SK-N-SH (cell line): ENCODE results near the gene ICA1. TPM values are rescaled to one million over a fixed set of nuclear protein-coding genes. Genes with fewer than 3 reads are reported as not detected.

Experiments
- CTCF ChIA-PET: fragments of 300-600, 350-600 bp; formaldehyde crosslinking; extraction: SDS; loops from one replicate; lab custom pipeline; 2021; lab: Yijun Ruan, JAX
- POLR2A ChIA-PET: fragments of 350-600 bp; sonication (Branson Sonifier 250); formaldehyde crosslinking; extraction: SDS; loops from one replicate; lab custom pipeline; 2020; ENCODE audit warnings: antibody characterized with exemption, inconsistent platforms; lab: Yijun Ruan, JAX
- DNase-seq: peaks from one replicate; pipeline ENCODE4 v3.0.0; 2012
- H2AFZ ChIP-seq: fragments of 200-600 bp; sonication (generic); 2 replicates; pipeline ENCODE4 v1.8.1; 2016; ENCODE audit warnings: antibody characterized with exemption, mild to moderate bottlenecking, low read depth
- H3F3A ChIP-seq: fragments of 200-600 bp; sonication (generic); replicated peaks from 2 replicates; pipeline ENCODE3; 2016; ENCODE audit warnings: antibody characterized with exemption, mild to moderate bottlenecking; ENCODE audit not compliant: insufficient read depth
- H3K27ac ChIP-seq, 2 experiments: fragments of 200-500 bp in 1 of 2; fragments of 200-600 bp in 1 of 2; sonication (Bioruptor generic) in 1 of 2; sonication (generic), shearing (Covaris generic) in 1 of 2; 2 replicates each; pipeline versions ENCODE4 v1.5.1 to v1.6.1; 2014 to 2016; ENCODE audit warnings: low read depth in 2 of 2, inconsistent platforms in 1 of 2, low read length in 1 of 2, mild to moderate bottlenecking in 1 of 2, mixed read lengths in 1 of 2
- H3K27me3 ChIP-seq: fragments of 200-600 bp; sonication (generic), shearing (Covaris generic); 2 replicates; pipeline ENCODE4 v1.6.1; 2016; ENCODE audit warnings: mixed run types; ENCODE audit not compliant: insufficient read depth
- H3K36me3 ChIP-seq, 2 experiments: fragments of 200-500 bp in 1 of 2; fragments of 200-600 bp in 1 of 2; sonication (Bioruptor generic) in 1 of 2; sonication (generic) in 1 of 2; replicated peaks in 1 of 2; 2 replicates each; pipeline versions ENCODE3 to v1.5.1; 2014 to 2016; ENCODE audit warnings: low read length in 1 of 2, mild to moderate bottlenecking in 1 of 2; ENCODE audit not compliant: insufficient read depth in 2 of 2, control insufficient read depth in 1 of 2
- H3K4me1 ChIP-seq, 2 experiments: fragments of 200-500 bp in 1 of 2; fragments of 200-600 bp in 1 of 2; sonication (Bioruptor generic) in 1 of 2; sonication (generic), shearing (Covaris generic) in 1 of 2; 2 replicates each; pipeline versions ENCODE4 v1.5.1 to v1.6.1; 2014 to 2016; ENCODE audit warnings: low read depth in 1 of 2, low read length in 1 of 2, mixed run types in 1 of 2; ENCODE audit not compliant: insufficient read depth in 2 of 2, control insufficient read depth in 1 of 2
- H3K4me2 ChIP-seq: fragments of 200-600 bp; sonication (generic), shearing (Covaris generic); 2 replicates; pipeline ENCODE4 v1.6.1; 2017; ENCODE audit warnings: mixed run types
- H3K4me3 ChIP-seq, 2 experiments: fragments of 200-500 bp in 1 of 2; fragments of 200-600 bp in 1 of 2; sonication (Bioruptor generic) in 1 of 2; sonication (generic), shearing (Covaris generic) in 1 of 2; 2 replicates each; pipeline versions ENCODE4 v1.5.1 to v1.8.1; 2014 to 2016; ENCODE audit warnings: low read depth in 2 of 2, inconsistent platforms in 1 of 2, low read length in 1 of 2, mild to moderate bottlenecking in 1 of 2, mixed read lengths in 1 of 2, moderate library complexity in 1 of 2
- H3K79me2 ChIP-seq: fragments of 200-600 bp; sonication (generic); 2 replicates; pipeline ENCODE4 v1.8.1; 2017; ENCODE audit warnings: mild to moderate bottlenecking; ENCODE audit not compliant: insufficient read depth
- H3K9ac ChIP-seq: fragments of 200-600 bp; sonication (generic); 2 replicates; pipeline ENCODE4 v1.6.1; 2017; ENCODE audit warnings: mixed run types
- H3K9me2 ChIP-seq: fragments of 200-600 bp; sonication (generic); 2 replicates; pipeline ENCODE4 v1.6.1; 2017; ENCODE audit warnings: mixed run types
- H3K9me3 ChIP-seq: fragments of 200-600 bp; sonication (generic); 2 replicates; pipeline ENCODE4 v1.6.1; 2017; ENCODE audit warnings: mixed run types, mild to moderate bottlenecking, moderate library complexity
- H4K20me1 ChIP-seq: fragments of 200-600 bp; sonication (generic); 2 replicates; pipeline ENCODE4 v1.6.1; 2017; ENCODE audit warnings: mild to moderate bottlenecking, mixed run types; ENCODE audit not compliant: insufficient read depth
- ELF1 ChIP-seq: IDR thresholded peaks from 2 replicates; pipeline ENCODE4 v1.4.0; 2012
- FOXJ3 ChIP-seq: sonication (generic); formaldehyde crosslinking; IDR thresholded peaks from 2 replicates; pipeline ENCODE4 v1.5.1; 2020; ENCODE audit warnings: mild to moderate bottlenecking, missing genetic modification reagents
- FOXM1 ChIP-seq: IDR thresholded peaks from 2 replicates; pipeline ENCODE4 v1.4.0; 2012; ENCODE audit warnings: low read depth, mild to moderate bottlenecking
- GATA2 ChIP-seq: sonication (generic); formaldehyde crosslinking; IDR thresholded peaks from 2 replicates; pipeline ENCODE4 v1.5.0; 2020; ENCODE audit warnings: mild to moderate bottlenecking, missing genetic modification reagents
- IRF3 ChIP-seq: fragments of 150-350 bp; IDR thresholded peaks from 2 replicates; pipeline ENCODE4 v1.6.1; 2016; ENCODE audit warnings: mild to moderate bottlenecking, low read depth, low read length
- MEF2A ChIP-seq: IDR thresholded peaks from 2 replicates; pipeline ENCODE4 v1.4.0; 2012; ENCODE audit warnings: low read depth, borderline replicate concordance
- MXI1 ChIP-seq: IDR thresholded peaks from 2 replicates; pipeline ENCODE4 v1.6.1; 2012; ENCODE audit warnings: mild to moderate bottlenecking, low read depth, low read length, improper control_type of control experiment
- NFIC ChIP-seq: IDR thresholded peaks from 2 replicates; pipeline ENCODE4 v1.4.0; 2012; ENCODE audit warnings: borderline replicate concordance
- NRF1 ChIP-seq: IDR thresholded peaks from 2 replicates; pipeline ENCODE4 v1.6.1; 2012; ENCODE audit warnings: low read depth, mild to moderate bottlenecking, low read length
- PBX3 ChIP-seq: IDR thresholded peaks from 2 replicates; pipeline ENCODE4; 2012
- POLR2AphosphoS5 ChIP-seq: IDR thresholded peaks from 2 replicates; pipeline ENCODE4 v1.6.1; 2012; ENCODE audit warnings: low read depth, low read length
- RCOR1 ChIP-seq: fragments of 150-350 bp; IDR thresholded peaks from 2 replicates; pipeline ENCODE4 v1.6.1; 2017; ENCODE audit warnings: antibody characterized with exemption, low read length
- REST ChIP-seq: IDR thresholded peaks from 2 replicates; pipeline ENCODE4 v1.6.1; 2012; ENCODE audit warnings: mild to moderate bottlenecking, low read depth, low read length, moderate library complexity
- RFX5 ChIP-seq: IDR thresholded peaks from 2 replicates; pipeline ENCODE4 v1.6.1; 2012; ENCODE audit warnings: mild to moderate bottlenecking, improper control_type of control experiment, low read length
- RXRA ChIP-seq: IDR thresholded peaks from 2 replicates; pipeline ENCODE4 v1.4.0; 2012; ENCODE audit warnings: low read depth, mild to moderate bottlenecking, borderline replicate concordance
- SIN3A ChIP-seq: IDR thresholded peaks from 2 replicates; pipeline ENCODE4 v1.6.1; 2012; ENCODE audit warnings: low read depth, mild to moderate bottlenecking, low read length, moderate library complexity, borderline replicate concordance
- TAF1 ChIP-seq: IDR thresholded peaks from 2 replicates; pipeline ENCODE4 v1.6.1; 2012; ENCODE audit warnings: low read depth, mild to moderate bottlenecking, low read length, moderate library complexity, borderline replicate concordance
- TCF12 ChIP-seq: IDR thresholded peaks from 2 replicates; pipeline ENCODE4 v1.4.0; 2012
- TEAD4 ChIP-seq: IDR thresholded peaks from 2 replicates; pipeline ENCODE4 v1.4.0; 2012; ENCODE audit warnings: mild to moderate bottlenecking, borderline replicate concordance; ENCODE audit not compliant: insufficient read depth
- YY1 ChIP-seq: IDR thresholded peaks from 2 replicates; pipeline ENCODE4 v1.4.0; 2012; ENCODE audit warnings: low read depth, mild to moderate bottlenecking
- ZBTB33 ChIP-seq: IDR thresholded peaks from 2 replicates; pipeline ENCODE4 v1.4.0; 2012; ENCODE audit warnings: low read depth, borderline replicate concordance
- WGBS: methylation state at CpG from one replicate; pipeline ENCODE4 v1.1.6; 2017; ENCODE audit warnings: low lambda C conversion rate; 5-methylcytosine and 5-hydroxymethylcytosine counted together
- polyA plus RNA-seq, 3 experiments: library from polyadenylated mRNA; depleted of rRNA; stranded (reverse); fragments of >200 nt; gene quantifications; 2 replicates each; pipeline ENCODE4 v1.2.3, GENCODE V29; 2012

Gene ICA1
- polyA plus RNA-seq (2012; rRNA removed): 2.4 and 5.4 TPM in 2 replicates
- 7.3 and 8.9 TPM in 2 replicates for polyA plus RNA-seq (2012; cell fraction: cytosol; rRNA removed)
- polyA plus RNA-seq (2012; cell fraction: nucleus; rRNA removed): 7.5 and 10.2 TPM in 2 replicates

DNA sequence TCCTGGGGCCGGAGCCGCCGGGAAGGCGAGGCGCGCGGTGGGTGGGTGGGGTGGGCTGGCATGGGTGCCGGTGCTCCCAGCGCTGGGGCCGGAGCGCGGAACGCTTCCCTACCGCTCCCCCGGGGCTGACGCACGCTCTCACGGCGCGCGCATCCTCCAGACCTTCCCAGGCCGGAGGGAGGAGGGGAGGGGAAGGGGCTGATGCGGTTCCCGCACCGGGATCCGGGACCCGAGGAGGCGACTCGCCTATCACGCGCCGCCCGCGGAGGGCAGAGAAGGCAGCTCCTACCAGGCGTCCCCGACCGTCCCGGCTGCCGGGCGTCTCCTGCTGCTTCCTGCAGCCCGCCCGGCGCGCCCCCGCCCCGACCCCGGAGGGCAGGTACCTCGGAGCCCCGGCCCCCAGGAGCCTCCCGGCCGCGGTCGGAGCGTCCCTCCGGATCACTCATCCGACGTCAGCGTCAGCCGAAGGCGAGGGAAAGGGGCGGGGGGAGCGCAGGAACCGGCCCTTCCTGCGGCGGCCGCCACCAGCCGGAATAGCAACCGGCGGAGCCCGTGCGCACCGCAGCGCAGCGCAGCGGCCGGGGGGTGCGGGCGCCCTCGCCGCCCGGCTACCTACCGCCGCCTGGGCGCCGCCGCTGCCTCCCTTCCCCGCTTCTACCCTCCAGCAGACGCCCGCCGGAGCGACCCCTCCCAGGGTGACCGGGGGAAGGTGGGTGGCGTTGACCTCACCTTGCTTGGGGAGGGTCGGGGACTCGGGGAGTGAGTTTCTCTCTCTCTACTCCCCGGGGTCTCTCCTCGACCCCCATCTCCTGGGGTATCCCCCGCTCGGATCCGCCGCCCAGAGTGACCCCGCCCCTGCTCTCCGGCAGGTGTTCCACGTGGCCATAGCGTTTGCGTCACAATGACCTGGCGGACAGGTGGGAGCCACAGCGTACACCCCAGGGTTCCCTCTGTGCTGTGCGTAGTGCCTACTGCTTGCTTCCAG lies at the start of gene ICA1:
TSS of gene ICA1 (minus strand) at position 457 of the 985 bp plus-strand sequence. CDS start 26,241 bp downstream, outside the sequence.
- Histone ChIP-seq H3K36me3 (peaks cover 0 to 24% of the 10 kb centered on the region in 2 experiments), H3F3A (no peaks in the 10 kb centered on the region), H3K9me3 (no peaks in the 10 kb centered on the region), H3K4me3 (peak within 1 kb of the TSS; percentile 63 to 71), H3K4me2 (peak within 1 kb of the TSS; percentile 67), H3K79me2 (no peaks in the 10 kb centered on the region), H3K9ac (no peak within 1 kb of the TSS; the same call in 1 of the 2 replicates), H3K27me3 (peaks cover 14% of the 10 kb centered on the region; the same call in 1 of the 2 replicates), H3K27ac (peak within 1 kb of the TSS in 1 of 2 experiments; percentile 100; a peak in 3 of 4 replicates), H3K9me2 (no peaks in the 10 kb centered on the region), H4K20me1 (no peaks in the 10 kb centered on the region), H3K4me1 (peaks cover 0 to 21% of the 10 kb centered on the region in 2 experiments; a peak in 2 of 4 replicates), H2AFZ (peak within 1 kb of the TSS; percentile 84)
- ChIA-PET POLR2A (interaction anchor here (0.6 to 7.8 kb wide), 30 partner anchors 7 to 649 kb away, joined by 3 to 229 read pairs (median 5); partner anchors contain the start of gene GLCCI1), CTCF (interaction anchor here (0.7 to 4.3 kb wide), 22 partner anchors 9 to 642 kb away, joined by 3 to 26 read pairs (median 4); no protein-coding TSS in a partner anchor)
- TF ChIP-seq NFIC (no peak), MEF2A (no peak), TCF12 (no peak), ELF1 (no peak), FOXM1 (no peak), MXI1 (peak; percentile 79), GATA2 (CRISPR knock-in tag) (no peak), IRF3 (no peak), TAF1 (no peak), REST (no peak), RXRA (no peak), PBX3 (no peak), FOXJ3 (CRISPR knock-in tag) (peak; percentile 22; the same call in 1 of the 2 replicates), YY1 (no peak), POLR2AphosphoS5 (no peak), SIN3A (no peak), TEAD4 (no peak), RCOR1 (no peak), NRF1 (0 out of 2 replicates have a peak, but pooled peaks have one; percentile 6), RFX5 (no peak), ZBTB33 (no peak)
- DNase-seq: peak; percentile 90
- WGBS: 4% methylated on average over 40 of the region's 109 CpGs
